ENCODE results near the gene TMEM267.

- no peak for TF ChIP-seq POLR2A (IDR thresholded peaks at IDR 0.05)
- no peak for TF ChIP-seq CTCF (IDR thresholded peaks at IDR 0.05)
- TF ChIP-seq POLR2AphosphoS5 (IDR thresholded peaks at IDR 0.05), result no peak
- TF ChIP-seq EP300 (IDR thresholded peaks at IDR 0.05; ENCODE audit: low read depth), result no peak
These were observed 63.4 kb downstream of the TMEM267 start for GRCh38 chr5:43420241-43420640.

Measured in transverse colon (tissue), 4 donors.